Measurements from ENCODE around the gene MAFG. TPM values are rescaled to one million over a fixed set of nuclear protein-coding genes. Genes with fewer than 3 reads are reported as not detected.

The MAFG gene
- total RNA-seq, 4 donors from 2014 or later: 17.1 to 21.1 (median 19.0) TPM

DNA sequence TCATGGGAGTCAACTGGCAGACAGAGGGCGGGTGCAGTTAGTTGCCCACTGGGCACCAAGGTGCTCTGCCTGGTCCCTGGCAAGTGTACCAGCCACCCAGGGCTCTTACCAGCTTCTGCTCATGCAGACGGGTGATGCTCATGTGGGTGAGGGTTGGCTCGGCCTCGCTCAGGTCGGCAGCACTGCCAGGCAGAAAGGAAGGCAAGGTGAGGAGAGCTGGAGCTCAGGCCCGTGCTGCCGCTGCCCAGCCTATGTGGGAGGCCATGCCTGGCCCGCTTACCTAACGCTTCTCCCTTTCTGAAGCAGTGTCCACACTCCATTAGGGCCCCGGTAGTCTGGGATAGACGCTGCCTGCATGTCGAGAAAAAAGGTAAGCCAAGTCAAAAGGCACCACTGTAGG lies 12.2 kb downstream of the MAFG start:
- peaks cover 43% of the 10 kb centered on the region for H3K36me3 ChIP-seq
- 82% methylated on average over 3 of the region's 12 CpGs for WGBS

DNA sequence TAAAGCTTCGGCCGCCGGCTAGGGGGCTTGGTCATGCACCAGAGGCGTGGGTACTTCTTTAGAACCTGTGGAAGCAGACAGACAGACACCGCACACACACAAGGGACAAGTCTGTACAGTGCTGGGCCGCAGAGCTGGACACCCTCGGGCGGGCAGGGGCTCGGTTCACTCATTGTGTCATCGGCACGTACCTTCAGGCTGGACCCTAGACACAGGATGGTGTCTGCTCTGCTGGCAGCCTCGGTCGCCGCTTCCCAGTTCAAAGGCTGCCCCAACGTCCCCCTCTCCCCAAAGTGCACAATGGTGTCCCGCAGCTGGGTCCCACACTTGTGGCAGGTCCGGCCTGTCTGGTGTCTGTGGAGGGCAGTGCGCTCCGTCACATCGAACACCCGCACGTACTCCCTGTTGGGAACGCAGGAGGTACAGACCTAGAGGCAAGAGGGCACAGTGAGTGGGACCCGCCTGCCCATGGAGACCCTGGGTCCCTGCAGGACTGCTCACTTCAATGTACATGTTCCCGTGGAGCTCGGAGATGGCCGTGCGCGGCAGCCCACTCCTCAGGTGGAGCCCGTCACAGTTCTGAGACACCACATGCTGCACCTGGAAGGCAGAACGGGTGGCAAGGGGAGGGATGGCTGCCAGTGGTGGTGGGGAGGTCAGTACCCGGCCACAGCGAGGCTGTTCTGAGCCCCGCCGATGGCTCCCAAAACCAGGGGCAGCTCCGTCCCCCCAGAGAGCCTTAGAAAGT lies 13.3 kb downstream of the MAFG start:
- WGBS: 97% methylated on average over 25 of the region's 36 CpGs
- H3K27ac ChIP-seq: no peak overlapping the region
- peaks cover 61% of the 10 kb centered on the region for H3K4me1 ChIP-seq
- peaks cover 38% of the 10 kb centered on the region for H3K36me3 ChIP-seq
- H3K27me3 ChIP-seq: no peaks in the 10 kb centered on the region
- no peak for TF ChIP-seq POLR2AphosphoS5 (IDR thresholded peaks at IDR 0.05)
- TF ChIP-seq EP300 (IDR thresholded peaks at IDR 0.05): no peak
- TF ChIP-seq POLR2A (IDR thresholded peaks at IDR 0.05): no peak
- TF ChIP-seq, protein P1, sequence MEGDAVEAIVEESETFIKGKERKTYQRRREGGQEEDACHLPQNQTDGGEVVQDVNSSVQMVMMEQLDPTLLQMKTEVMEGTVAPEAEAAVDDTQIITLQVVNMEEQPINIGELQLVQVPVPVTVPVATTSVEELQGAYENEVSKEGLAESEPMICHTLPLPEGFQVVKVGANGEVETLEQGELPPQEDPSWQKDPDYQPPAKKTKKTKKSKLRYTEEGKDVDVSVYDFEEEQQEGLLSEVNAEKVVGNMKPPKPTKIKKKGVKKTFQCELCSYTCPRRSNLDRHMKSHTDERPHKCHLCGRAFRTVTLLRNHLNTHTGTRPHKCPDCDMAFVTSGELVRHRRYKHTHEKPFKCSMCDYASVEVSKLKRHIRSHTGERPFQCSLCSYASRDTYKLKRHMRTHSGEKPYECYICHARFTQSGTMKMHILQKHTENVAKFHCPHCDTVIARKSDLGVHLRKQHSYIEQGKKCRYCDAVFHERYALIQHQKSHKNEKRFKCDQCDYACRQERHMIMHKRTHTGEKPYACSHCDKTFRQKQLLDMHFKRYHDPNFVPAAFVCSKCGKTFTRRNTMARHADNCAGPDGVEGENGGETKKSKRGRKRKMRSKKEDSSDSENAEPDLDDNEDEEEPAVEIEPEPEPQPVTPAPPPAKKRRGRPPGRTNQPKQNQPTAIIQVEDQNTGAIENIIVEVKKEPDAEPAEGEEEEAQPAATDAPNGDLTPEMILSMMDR (IDR thresholded peaks at IDR 0.05): no peak
- DNase-seq (ENCODE audit: low spot score in 2 of 2): no peak
- no peaks in the 10 kb centered on the region for H3K9me3 ChIP-seq
- H3K4me3 ChIP-seq: no peak overlapping the region

More for the DNA sequence above, 12.2 kb downstream of the MAFG start:
- Histone ChIP-seq H3K4me3 (no peak overlapping the region), H3K4me1 (peaks cover 55% of the 10 kb centered on the region), H3K27me3 (no peaks in the 10 kb centered on the region), H3K27ac (no peak overlapping the region), H3K9me3 (no peaks in the 10 kb centered on the region)
- DNase-seq (ENCODE audit: low spot score in 2 of 2): no peak
- TF ChIP-seq EP300 (IDR thresholded peaks at IDR 0.05): no peak
- TF ChIP-seq, protein P1 (IDR thresholded peaks at IDR 0.05): no peak
- TF ChIP-seq POLR2AphosphoS5 (IDR thresholded peaks at IDR 0.05): no peak
- no peak for TF ChIP-seq POLR2A (IDR thresholded peaks at IDR 0.05)

DNA sequence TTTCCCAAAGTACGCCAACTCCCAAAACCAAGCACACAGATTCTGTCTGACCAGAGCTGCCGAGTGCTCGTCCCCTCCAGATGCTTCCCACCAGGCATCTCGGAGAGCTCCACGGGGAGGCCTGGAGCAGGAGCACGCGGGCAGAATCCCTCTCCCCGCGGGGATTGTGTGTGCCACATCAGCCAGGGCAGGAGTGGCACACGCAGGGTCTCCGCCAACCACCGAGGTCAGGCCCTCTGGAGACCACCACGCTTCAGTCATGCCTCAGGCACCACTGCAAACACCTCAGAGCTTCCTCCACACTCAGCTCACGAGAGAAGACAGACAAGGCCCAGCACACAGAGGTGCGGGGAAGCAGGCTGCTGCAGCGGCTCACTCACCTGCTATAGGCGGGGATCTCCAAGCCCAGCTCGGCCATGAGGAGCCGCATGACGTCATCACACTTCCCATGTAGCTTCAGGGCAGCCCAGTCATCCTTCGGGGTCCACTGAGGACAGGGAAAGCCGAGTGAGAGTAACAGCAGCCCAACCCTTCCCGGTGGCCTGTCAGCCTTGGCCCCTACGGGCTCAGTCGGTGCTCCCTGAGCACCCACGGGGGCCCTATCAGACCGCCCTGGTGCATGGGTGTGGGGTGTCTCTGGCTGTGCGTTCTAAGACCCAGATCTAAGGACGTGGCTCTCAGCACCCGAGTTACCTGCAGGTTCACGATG lies 14.0 kb downstream of the MAFG start:
- TF ChIP-seq, protein P1 (IDR thresholded peaks at IDR 0.05): no peak
- TF ChIP-seq POLR2AphosphoS5 (IDR thresholded peaks at IDR 0.05) (no peak), EP300 (IDR thresholded peaks at IDR 0.05) (no peak), POLR2A (IDR thresholded peaks at IDR 0.05) (no peak)
- no peak overlapping the region for H3K27ac ChIP-seq
- WGBS: 95% methylated on average over 14 of the region's 31 CpGs

DNA sequence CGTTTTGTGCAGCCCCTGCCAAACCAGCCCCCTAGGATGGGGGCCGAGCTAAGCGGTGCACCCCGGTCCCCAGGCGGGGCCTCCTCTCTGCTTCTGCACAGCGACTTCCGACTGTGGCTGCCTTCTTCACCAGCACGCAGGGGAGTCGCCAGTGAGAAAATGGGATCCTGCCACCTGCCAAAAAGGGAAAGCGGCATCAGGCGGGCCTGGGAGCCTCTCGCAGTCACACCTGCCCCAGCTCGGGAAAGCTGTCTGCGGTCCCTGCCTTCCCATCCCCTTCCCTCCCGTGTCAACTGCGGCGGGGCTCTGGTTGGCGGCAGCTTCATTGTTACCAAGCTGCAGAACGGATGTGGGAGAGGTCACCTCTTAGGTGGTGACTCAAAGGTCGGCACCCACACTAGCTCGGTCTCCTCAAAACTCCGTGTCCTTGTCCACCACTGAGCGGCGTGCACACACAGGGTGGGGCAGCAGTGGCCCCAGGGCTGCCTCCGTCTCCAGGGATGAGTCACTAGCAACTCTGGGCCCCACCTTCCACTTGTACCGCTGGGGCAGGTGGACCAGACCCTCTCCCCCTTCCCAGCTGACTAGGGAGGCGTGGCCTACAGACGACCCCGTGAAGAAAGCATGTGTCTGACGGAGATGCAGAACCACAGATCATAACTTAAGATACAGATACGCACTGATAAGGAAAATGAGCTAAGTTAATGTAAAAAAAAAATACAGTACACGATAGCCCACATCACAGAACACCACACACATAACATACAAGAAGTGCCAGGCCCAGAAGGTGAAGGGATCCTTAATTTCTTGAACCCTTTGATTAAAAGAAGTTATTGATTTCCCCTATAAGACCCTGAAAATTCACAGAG lies 14.9 kb downstream of the MAFG start:
- Histone ChIP-seq H3K9me3 (no peaks in the 10 kb centered on the region), H3K36me3 (peaks cover 39% of the 10 kb centered on the region), H3K27ac (no peak overlapping the region), H3K4me1 (peaks cover 49% of the 10 kb centered on the region), H3K4me3 (no peak overlapping the region), H3K27me3 (no peaks in the 10 kb centered on the region)
- no peak for DNase-seq (ENCODE audit: low spot score in 2 of 2)
- 78% methylated on average over 18 of the region's 32 CpGs for WGBS
- TF ChIP-seq, protein P1 (IDR thresholded peaks at IDR 0.05): no peak
- TF ChIP-seq POLR2AphosphoS5 (IDR thresholded peaks at IDR 0.05): no peak
- TF ChIP-seq POLR2A (IDR thresholded peaks at IDR 0.05): no peak
- TF ChIP-seq EP300 (IDR thresholded peaks at IDR 0.05): no peak

More for the DNA sequence above, 14.0 kb downstream of the MAFG start:
- DNase-seq (ENCODE audit: low spot score in 2 of 2): no peak
- Histone ChIP-seq H3K36me3 (peaks cover 39% of the 10 kb centered on the region), H3K4me1 (peaks cover 54% of the 10 kb centered on the region), H3K9me3 (no peaks in the 10 kb centered on the region), H3K4me3 (no peak overlapping the region), H3K27me3 (no peaks in the 10 kb centered on the region)

Data from suprapubic skin (tissue), 4 donors.